HG02759 (cell line): Measurements from ENCODE around the gene SSBP3.

Experiments
- ATAC-seq: cut with Tn5 transposase; IDR thresholded peaks from one replicate; pipeline ENCODE4 v1.9.1; 2021; ENCODE audit warnings: mild to moderate bottlenecking, moderate library complexity; ENCODE audit not compliant: unreplicated experiment

The SSBP3 gene

GRCh38 chr1:54335011-54335754 lies 71.0 kb downstream of the SSBP3 start:
- no peak for ATAC-seq

- no peak for ATAC-seq
Observed at GRCh38 chr1:54332781-54333585, 73.2 kb downstream of the SSBP3 start.

GRCh38 chr1:54331843-54332463 lies 74.2 kb downstream of the SSBP3 start:
- no peak for ATAC-seq

GRCh38 chr1:54331091-54331772 lies 75.0 kb downstream of the SSBP3 start:
- ATAC-seq: no peak

- no peak for ATAC-seq
Observed at GRCh38 chr1:54329312-54330003, 76.7 kb downstream of the SSBP3 start.

GRCh38 chr1:54328066-54328636 lies 78.0 kb downstream of the SSBP3 start:
- no peak for ATAC-seq

GRCh38 chr1:54327386-54328065 lies 78.7 kb downstream of the SSBP3 start:
- no peak for ATAC-seq

GRCh38 chr1:54326543-54327385 lies 79.4 kb downstream of the SSBP3 start:
- ATAC-seq: no peak

GRCh38 chr1:54325703-54326461 lies 80.3 kb downstream of the SSBP3 start:
- ATAC-seq: no peak

- ATAC-seq: no peak
Observed at GRCh38 chr1:54325284-54325683, 80.9 kb downstream of the SSBP3 start.

GRCh38 chr1:54324251-54325140 lies 81.7 kb downstream of the SSBP3 start:
- no peak for ATAC-seq

GRCh38 chr1:54323921-54324250 lies 82.3 kb downstream of the SSBP3 start:
- ATAC-seq: no peak

GRCh38 chr1:54323324-54323739 lies 82.9 kb downstream of the SSBP3 start:
- ATAC-seq: no peak

GRCh38 chr1:54318246-54318814 lies 87.9 kb downstream of the SSBP3 start:
- no peak for ATAC-seq

- ATAC-seq: no peak
Observed at GRCh38 chr1:54317084-54317483, 89.1 kb downstream of the SSBP3 start.

GRCh38 chr1:54315099-54315498 lies 91.1 kb downstream of the SSBP3 start:
- no peak for ATAC-seq

GRCh38 chr1:54314696-54315095 lies 91.5 kb downstream of the SSBP3 start:
- ATAC-seq: no peak
